ENCODE results near the gene CCDC47.

The CCDC47 gene, protein sequence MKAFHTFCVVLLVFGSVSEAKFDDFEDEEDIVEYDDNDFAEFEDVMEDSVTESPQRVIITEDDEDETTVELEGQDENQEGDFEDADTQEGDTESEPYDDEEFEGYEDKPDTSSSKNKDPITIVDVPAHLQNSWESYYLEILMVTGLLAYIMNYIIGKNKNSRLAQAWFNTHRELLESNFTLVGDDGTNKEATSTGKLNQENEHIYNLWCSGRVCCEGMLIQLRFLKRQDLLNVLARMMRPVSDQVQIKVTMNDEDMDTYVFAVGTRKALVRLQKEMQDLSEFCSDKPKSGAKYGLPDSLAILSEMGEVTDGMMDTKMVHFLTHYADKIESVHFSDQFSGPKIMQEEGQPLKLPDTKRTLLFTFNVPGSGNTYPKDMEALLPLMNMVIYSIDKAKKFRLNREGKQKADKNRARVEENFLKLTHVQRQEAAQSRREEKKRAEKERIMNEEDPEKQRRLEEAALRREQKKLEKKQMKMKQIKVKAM

DNA sequence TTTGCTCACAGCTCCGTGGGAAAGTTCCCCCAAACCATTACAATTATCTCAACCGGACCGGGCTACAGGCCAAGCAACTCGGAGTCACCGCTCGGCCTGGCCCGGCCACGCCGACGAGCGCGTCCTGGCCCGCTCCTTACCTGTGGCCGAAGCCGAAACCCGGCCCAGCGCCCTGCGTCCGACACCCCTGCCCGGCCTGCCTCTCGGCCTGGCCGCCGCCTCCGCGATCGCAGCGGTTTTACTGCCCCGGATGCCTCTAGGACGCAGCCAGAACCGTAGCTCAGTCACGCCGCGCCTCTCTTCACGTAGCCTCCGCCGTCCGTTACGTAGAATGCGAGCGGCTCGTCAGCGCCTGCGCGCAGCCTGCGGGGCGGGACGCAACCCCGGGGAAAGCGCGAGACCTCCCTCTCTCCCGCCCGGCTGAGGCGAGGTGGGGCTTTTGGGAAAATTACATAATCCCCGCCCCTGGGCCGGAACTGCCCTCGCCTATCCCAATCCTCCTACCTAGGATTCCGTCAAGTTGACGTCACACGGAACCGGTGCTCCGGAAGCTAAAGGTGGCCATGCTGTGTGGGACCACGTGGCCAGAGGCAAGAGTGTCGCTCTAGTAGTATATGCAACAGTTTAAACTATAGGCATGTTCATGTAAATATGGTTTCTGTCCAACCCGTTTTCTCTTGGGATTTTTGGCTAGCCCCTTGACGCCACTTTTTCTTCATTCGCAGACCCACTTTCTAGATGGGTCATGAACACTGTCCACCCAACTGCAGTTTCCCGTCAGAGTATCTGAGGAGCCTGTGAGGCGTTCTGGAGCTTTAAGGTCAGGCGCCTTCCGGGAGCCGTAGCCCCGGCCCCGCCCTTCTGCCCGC, at the start of gene CCDC47:
Gene CCDC47 (minus strand): TSS at position 326 of the 869 bp plus-strand sequence. CDS start 7,422 bp downstream, outside the sequence.
- H3K36me3 ChIP-seq (ENCODE audit: control insufficient read depth in 2 of 2, insufficient read depth in 1 of 2, low read length in 2 of 2), result peaks cover 29 to 49% of the 10 kb centered on the region in 2 experiments
- H3K9me3 ChIP-seq (ENCODE audit: control insufficient read depth, insufficient read depth, low read depth, low read length), result no peaks in the 10 kb centered on the region
- H3K4me3 ChIP-seq (ENCODE audit: low read depth, low read length), result peak within 1 kb of the TSS; percentile 90
- POLR2A ChIA-PET, result interaction anchor here (0.6 to 3.8 kb wide), 42 partner anchors 8 to 1727 kb away, joined by 3 to 40 read pairs (median 4); partner anchors contain the start of genes DCAF7, MAP3K3, PSMC5 and SMARCD2
- peak within 1 kb of the TSS; percentile 91 for H3K27ac ChIP-seq (ENCODE audit: extremely low read depth, low read depth, low read length)
- CTCF ChIA-PET, result interaction anchor here (0.6 to 1.3 kb wide), 8 partner anchors 11 to 128 kb away, joined by 3 to 8 read pairs (median 3); no protein-coding TSS in a partner anchor
- H3K4me1 ChIP-seq (ENCODE audit: control insufficient read depth, insufficient read depth, low read length), result no peaks in the 10 kb centered on the region; the same call in 1 of the 2 replicates
- TF ChIP-seq ZNF16 (tag by site-specific recombination; IDR thresholded peaks at IDR 0.05; ENCODE audit: low read depth) (no peak), ZNF600 (tag by site-specific recombination; IDR thresholded peaks at IDR 0.05) (peak; percentile 99), ZIC2 (tag by site-specific recombination; IDR thresholded peaks at IDR 0.05) (peak; percentile 32; the same call in 1 of the 2 replicates), ZNF157 (tag by site-specific recombination; IDR thresholded peaks at IDR 0.05) (no peak), ZSCAN30 (tag by site-specific recombination; IDR thresholded peaks at IDR 0.05) (peak; percentile 55), ZBTB17 (tag by site-specific recombination; IDR thresholded peaks at IDR 0.05) (peak; percentile 88), OVOL3 (tag by site-specific recombination; IDR thresholded peaks at IDR 0.05) (0 out of 2 replicates have a peak, but pooled peaks have one; percentile 47), ZBTB21 (tag by site-specific recombination; IDR thresholded peaks at IDR 0.05) (peak; percentile 99), MYNN (tag by site-specific recombination; IDR thresholded peaks at IDR 0.05; ENCODE audit: borderline replicate concordance) (0 out of 2 replicates have a peak, but pooled peaks have one; percentile 30), ZNF843 (tag by site-specific recombination; IDR thresholded peaks at IDR 0.05) (no peak; the same call in 1 of the 2 replicates), ZNF585B (tag by site-specific recombination; IDR thresholded peaks at IDR 0.05) (no peak), ZNF24 (tag by site-specific recombination; IDR thresholded peaks at IDR 0.05) (peak; percentile 95), YY2 (tag by site-specific recombination; IDR thresholded peaks at IDR 0.05) (peak; percentile 88), ZFP69B (tag by site-specific recombination; IDR thresholded peaks at IDR 0.05) (peak; percentile 91), ZSCAN16 (tag by site-specific recombination; IDR thresholded peaks at IDR 0.05) (0 out of 2 replicates have a peak, but pooled peaks have one; percentile 23), ZNF560 (tag by site-specific recombination; IDR thresholded peaks at IDR 0.05; ENCODE audit: borderline replicate concordance) (no peak), SP2 (tag by site-specific recombination; IDR thresholded peaks at IDR 0.05) (peak; percentile 98), ZSCAN23 (tag by site-specific recombination; IDR thresholded peaks at IDR 0.05) (peak; percentile 76; the same call in 1 of the 2 replicates), BCL11A (tag by site-specific recombination; IDR thresholded peaks at IDR 0.05; ENCODE audit: low read depth) (peak; percentile 78; the same call in 1 of the 2 replicates), ZNF660 (tag by site-specific recombination; IDR thresholded peaks at IDR 0.05) (peak; percentile 73), ZNF366 (tag by site-specific recombination; conservative IDR thresholded peaks at IDR 0.05) (peak; percentile 95), ZNF510 (tag by site-specific recombination; IDR thresholded peaks at IDR 0.05; ENCODE audit: insufficient replicate concordance) (no peak), TRIM28 (IDR thresholded peaks at IDR 0.05; ENCODE audit: borderline replicate concordance, low read length) (0 out of 2 replicates have a peak, but pooled peaks have one; percentile 70), ZNF223 (tag by site-specific recombination; IDR thresholded peaks at IDR 0.05) (no peak)
- TF ChIP-seq, protein P1, sequence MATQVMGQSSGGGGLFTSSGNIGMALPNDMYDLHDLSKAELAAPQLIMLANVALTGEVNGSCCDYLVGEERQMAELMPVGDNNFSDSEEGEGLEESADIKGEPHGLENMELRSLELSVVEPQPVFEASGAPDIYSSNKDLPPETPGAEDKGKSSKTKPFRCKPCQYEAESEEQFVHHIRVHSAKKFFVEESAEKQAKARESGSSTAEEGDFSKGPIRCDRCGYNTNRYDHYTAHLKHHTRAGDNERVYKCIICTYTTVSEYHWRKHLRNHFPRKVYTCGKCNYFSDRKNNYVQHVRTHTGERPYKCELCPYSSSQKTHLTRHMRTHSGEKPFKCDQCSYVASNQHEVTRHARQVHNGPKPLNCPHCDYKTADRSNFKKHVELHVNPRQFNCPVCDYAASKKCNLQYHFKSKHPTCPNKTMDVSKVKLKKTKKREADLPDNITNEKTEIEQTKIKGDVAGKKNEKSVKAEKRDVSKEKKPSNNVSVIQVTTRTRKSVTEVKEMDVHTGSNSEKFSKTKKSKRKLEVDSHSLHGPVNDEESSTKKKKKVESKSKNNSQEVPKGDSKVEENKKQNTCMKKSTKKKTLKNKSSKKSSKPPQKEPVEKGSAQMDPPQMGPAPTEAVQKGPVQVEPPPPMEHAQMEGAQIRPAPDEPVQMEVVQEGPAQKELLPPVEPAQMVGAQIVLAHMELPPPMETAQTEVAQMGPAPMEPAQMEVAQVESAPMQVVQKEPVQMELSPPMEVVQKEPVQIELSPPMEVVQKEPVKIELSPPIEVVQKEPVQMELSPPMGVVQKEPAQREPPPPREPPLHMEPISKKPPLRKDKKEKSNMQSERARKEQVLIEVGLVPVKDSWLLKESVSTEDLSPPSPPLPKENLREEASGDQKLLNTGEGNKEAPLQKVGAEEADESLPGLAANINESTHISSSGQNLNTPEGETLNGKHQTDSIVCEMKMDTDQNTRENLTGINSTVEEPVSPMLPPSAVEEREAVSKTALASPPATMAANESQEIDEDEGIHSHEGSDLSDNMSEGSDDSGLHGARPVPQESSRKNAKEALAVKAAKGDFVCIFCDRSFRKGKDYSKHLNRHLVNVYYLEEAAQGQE (tag by site-specific recombination; IDR thresholded peaks at IDR 0.05), result peak; percentile 56; the same call in 1 of the 2 replicates
- TF ChIP-seq, protein P2, sequence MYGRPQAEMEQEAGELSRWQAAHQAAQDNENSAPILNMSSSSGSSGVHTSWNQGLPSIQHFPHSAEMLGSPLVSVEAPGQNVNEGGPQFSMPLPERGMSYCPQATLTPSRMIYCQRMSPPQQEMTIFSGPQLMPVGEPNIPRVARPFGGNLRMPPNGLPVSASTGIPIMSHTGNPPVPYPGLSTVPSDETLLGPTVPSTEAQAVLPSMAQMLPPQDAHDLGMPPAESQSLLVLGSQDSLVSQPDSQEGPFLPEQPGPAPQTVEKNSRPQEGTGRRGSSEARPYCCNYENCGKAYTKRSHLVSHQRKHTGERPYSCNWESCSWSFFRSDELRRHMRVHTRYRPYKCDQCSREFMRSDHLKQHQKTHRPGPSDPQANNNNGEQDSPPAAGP (tag by site-specific recombination; IDR thresholded peaks at IDR 0.05), result peak; percentile 77
- TF ChIP-seq, protein P3, sequence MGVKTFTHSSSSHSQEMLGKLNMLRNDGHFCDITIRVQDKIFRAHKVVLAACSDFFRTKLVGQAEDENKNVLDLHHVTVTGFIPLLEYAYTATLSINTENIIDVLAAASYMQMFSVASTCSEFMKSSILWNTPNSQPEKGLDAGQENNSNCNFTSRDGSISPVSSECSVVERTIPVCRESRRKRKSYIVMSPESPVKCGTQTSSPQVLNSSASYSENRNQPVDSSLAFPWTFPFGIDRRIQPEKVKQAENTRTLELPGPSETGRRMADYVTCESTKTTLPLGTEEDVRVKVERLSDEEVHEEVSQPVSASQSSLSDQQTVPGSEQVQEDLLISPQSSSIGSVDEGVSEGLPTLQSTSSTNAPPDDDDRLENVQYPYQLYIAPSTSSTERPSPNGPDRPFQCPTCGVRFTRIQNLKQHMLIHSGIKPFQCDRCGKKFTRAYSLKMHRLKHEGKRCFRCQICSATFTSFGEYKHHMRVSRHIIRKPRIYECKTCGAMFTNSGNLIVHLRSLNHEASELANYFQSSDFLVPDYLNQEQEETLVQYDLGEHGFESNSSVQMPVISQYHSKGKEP (tag by site-specific recombination; IDR thresholded peaks at IDR 0.05), result peak; percentile 43; the same call in 1 of the 2 replicates
- TF ChIP-seq, protein P4, sequence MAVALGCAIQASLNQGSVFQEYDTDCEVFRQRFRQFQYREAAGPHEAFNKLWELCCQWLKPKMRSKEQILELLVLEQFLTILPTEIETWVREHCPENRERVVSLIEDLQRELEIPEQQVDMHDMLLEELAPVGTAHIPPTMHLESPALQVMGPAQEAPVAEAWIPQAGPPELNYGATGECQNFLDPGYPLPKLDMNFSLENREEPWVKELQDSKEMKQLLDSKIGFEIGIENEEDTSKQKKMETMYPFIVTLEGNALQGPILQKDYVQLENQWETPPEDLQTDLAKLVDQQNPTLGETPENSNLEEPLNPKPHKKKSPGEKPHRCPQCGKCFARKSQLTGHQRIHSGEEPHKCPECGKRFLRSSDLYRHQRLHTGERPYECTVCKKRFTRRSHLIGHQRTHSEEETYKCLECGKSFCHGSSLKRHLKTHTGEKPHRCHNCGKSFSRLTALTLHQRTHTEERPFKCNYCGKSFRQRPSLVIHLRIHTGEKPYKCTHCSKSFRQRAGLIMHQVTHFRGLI (tag by site-specific recombination; IDR thresholded peaks at IDR 0.05), result peak; percentile 13; the same call in 1 of the 2 replicates
